PC-9 (cell line): ENCODE results near the gene ATG4A.

Source experiments
- EZH2 ChIP-seq: fragments of 200-600 bp; sonication (generic); IDR thresholded peaks from 2 replicates; pipeline ENCODE4 v1.8.0; 2017; ENCODE audit warnings: antibody characterized with exemption, low read depth
- TF ChIP-seq, protein P1 (sequence below): fragments of 200-600 bp; sonication (generic); conservative IDR thresholded peaks from 2 replicates; pipeline ENCODE4 v1.6.1; 2017; ENCODE audit warnings: mixed run types, antibody characterized with exemption, mild to moderate bottlenecking, moderate library complexity

DNA sequence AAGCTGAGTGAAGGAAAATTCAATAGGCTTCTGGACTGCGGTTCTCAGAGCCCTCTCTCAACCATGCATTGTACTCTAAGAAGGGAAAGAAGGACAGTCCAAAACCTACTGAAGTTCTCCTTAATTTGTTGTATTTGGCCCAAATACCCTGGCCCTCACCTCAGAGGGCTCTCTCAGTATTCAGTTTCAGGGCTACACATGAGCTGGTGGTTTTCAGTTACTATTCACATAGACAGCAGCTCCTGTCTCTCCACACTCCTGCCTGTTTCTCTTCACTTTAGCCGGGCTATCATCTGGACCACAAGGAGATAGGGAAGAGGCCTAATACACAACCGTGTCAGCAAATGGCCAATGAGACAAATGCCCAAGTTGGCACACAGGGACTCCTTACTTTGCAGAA, 66.0 kb downstream of the ATG4A start:
- TF ChIP-seq, protein P1, sequence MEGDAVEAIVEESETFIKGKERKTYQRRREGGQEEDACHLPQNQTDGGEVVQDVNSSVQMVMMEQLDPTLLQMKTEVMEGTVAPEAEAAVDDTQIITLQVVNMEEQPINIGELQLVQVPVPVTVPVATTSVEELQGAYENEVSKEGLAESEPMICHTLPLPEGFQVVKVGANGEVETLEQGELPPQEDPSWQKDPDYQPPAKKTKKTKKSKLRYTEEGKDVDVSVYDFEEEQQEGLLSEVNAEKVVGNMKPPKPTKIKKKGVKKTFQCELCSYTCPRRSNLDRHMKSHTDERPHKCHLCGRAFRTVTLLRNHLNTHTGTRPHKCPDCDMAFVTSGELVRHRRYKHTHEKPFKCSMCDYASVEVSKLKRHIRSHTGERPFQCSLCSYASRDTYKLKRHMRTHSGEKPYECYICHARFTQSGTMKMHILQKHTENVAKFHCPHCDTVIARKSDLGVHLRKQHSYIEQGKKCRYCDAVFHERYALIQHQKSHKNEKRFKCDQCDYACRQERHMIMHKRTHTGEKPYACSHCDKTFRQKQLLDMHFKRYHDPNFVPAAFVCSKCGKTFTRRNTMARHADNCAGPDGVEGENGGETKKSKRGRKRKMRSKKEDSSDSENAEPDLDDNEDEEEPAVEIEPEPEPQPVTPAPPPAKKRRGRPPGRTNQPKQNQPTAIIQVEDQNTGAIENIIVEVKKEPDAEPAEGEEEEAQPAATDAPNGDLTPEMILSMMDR = no peak
- no peak for TF ChIP-seq EZH2
